Measurements from ENCODE around the gene STPG3. TPM values are rescaled to one million over a fixed set of nuclear protein-coding genes. Genes with fewer than 3 reads are reported as not detected.
"Not testable (repeated sequence)": the region's sequence is repeated elsewhere in the genome, so short reads cannot be mapped to it uniquely, and the experiment has no call there.

Gene STPG3
- total and polyA plus RNA-seq, 2 of the 13 experiments (the other 11 are each of a cell fraction or from before 2014, with no cell fraction given), result not detected

- TF ChIP-seq, protein P1, sequence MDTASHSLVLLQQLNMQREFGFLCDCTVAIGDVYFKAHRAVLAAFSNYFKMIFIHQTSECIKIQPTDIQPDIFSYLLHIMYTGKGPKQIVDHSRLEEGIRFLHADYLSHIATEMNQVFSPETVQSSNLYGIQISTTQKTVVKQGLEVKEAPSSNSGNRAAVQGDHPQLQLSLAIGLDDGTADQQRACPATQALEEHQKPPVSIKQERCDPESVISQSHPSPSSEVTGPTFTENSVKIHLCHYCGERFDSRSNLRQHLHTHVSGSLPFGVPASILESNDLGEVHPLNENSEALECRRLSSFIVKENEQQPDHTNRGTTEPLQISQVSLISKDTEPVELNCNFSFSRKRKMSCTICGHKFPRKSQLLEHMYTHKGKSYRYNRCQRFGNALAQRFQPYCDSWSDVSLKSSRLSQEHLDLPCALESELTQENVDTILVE (CRISPR knock-in tag; IDR thresholded peaks at IDR 0.05), result no peak
These were observed 13.0 kb upstream of the STPG3 start (continued) for GRCh38 chr9:137237759-137238726.

DNA sequence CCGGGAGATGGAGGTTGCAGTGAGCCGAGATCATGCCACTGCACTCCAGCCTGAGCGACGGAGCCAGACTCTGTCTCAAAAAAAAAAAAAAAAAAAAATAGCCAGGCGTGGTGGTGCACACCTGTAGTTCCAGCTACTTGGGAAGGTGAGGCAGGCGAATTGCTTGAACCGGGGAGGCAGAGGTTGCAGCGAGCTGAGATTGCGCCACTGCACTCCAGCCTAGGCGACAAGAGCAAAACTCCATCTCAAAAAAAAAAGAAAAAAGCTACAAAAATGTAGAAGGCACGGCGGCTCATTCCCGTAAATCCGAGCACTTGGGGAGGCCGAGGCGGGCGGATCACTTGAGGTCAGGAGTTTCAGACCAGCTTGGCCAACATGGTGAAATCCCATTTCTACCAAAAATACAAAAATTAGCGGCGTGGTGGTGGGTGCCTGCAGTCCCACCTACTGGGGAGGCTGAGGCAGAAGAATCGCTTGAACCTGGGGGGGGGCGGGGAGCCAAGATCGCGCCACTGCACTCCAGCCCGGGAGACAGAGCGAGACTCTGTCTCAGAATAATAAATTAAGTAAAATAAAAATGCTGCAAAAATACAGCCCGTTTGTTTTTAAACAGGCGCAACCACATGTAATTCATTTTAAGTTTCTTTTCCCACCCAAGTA is 11.4 kb upstream of the STPG3 start:
- H3K4me2 ChIP-seq (ENCODE audit: low read depth, low read length), result peak overlapping the region; percentile 85
- H3K9me3 ChIP-seq (ENCODE audit: low read length); FAIRE-seq; H2AFZ ChIP-seq (ENCODE audit: low read length); CTCF ChIA-PET (ENCODE audit: low intra/inter-chr PET ratio, low total read pairs); in situ Hi-C loops (cut with HindIII; ENCODE audit: extremely low pct_ligation_motif_present, low pct_unique_long_range_greater_than_20kb); ATAC-seq; intact Hi-C loops (cut with micrococcal nuclease; ENCODE audit: unreplicated experiment); H3K27me3 ChIP-seq (ENCODE audit: control insufficient read depth in 1 of 2, insufficient read depth in 2 of 2, low read length in 2 of 2); BruUV-seq (replicated peaks); DNase-seq (ENCODE audit: low spot score); TF ChIP-seq CREM (CRISPR knock-in tag; IDR thresholded peaks at IDR 0.05): not testable (repeated sequence)
- 24% methylated on average over 27 of the region's 27 CpGs for WGBS (ENCODE audit: low lambda C conversion rate)
- peak overlapping the region; percentile 74 to 78 (median 78) for H3K4me3 ChIP-seq (replicated peaks in 1 of 3; ENCODE audit: insufficient read depth in 1 of 3, low read depth in 2 of 3, low read length in 3 of 3)
- peaks cover 68% of the 10 kb centered on the region for H3K4me1 ChIP-seq (ENCODE audit: insufficient read depth, low read length)
- peak overlapping the region; percentile 96 for H3K27ac ChIP-seq (ENCODE audit: extremely low read length, insufficient read depth, low read length)
- H3K9ac ChIP-seq (ENCODE audit: insufficient read depth, low read depth, low read length), result peak overlapping the region; percentile 86
- peaks cover 27% of the 10 kb centered on the region for H4K20me1 ChIP-seq (ENCODE audit: insufficient read depth, low read length)
- peaks cover 4 to 19% of the 10 kb centered on the region in 2 experiments; a peak in 4 of 5 replicates for H3K36me3 ChIP-seq (replicated peaks in 1 of 2; ENCODE audit: control insufficient read depth in 1 of 2, insufficient read depth in 2 of 2, low read length in 2 of 2)
- H3K79me2 ChIP-seq (ENCODE audit: insufficient read depth, low read length), result peaks cover 37% of the 10 kb centered on the region
- TF ChIP-seq CEBPG (CRISPR knock-in tag; IDR thresholded peaks at IDR 0.05), result 0 out of 2 replicates have a peak, but pooled peaks have one; percentile 9
- TF ChIP-seq ZNF441 (CRISPR knock-in tag; IDR thresholded peaks at IDR 0.05; ENCODE audit: borderline replicate concordance), result peak; percentile 50; the same call in 1 of the 2 replicates
- TF ChIP-seq CREM (IDR thresholded peaks at IDR 0.05), result 0 out of 2 replicates have a peak, but pooled peaks have one; percentile 16
- peak; percentile 91 for TF ChIP-seq ZNF460 (CRISPR knock-in tag; IDR thresholded peaks at IDR 0.05; ENCODE audit: borderline replicate concordance)
- POLR2A ChIA-PET, result interaction anchor here (1.1 to 7.7 kb wide), 20 partner anchors 10 to 439 kb away, joined by 3 to 317 read pairs (median 12); partner anchors contain the start of genes MAN1B1, NELFB, RNF208 and RNF224

All from HepG2 (cell line).